ENCODE measurements around the gene PPP2CA.

Gene PPP2CA

GRCh38 chr5:134184155-134185135 lies 41.4 kb downstream of the PPP2CA start:
- TF ChIP-seq, protein P1, sequence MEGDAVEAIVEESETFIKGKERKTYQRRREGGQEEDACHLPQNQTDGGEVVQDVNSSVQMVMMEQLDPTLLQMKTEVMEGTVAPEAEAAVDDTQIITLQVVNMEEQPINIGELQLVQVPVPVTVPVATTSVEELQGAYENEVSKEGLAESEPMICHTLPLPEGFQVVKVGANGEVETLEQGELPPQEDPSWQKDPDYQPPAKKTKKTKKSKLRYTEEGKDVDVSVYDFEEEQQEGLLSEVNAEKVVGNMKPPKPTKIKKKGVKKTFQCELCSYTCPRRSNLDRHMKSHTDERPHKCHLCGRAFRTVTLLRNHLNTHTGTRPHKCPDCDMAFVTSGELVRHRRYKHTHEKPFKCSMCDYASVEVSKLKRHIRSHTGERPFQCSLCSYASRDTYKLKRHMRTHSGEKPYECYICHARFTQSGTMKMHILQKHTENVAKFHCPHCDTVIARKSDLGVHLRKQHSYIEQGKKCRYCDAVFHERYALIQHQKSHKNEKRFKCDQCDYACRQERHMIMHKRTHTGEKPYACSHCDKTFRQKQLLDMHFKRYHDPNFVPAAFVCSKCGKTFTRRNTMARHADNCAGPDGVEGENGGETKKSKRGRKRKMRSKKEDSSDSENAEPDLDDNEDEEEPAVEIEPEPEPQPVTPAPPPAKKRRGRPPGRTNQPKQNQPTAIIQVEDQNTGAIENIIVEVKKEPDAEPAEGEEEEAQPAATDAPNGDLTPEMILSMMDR (IDR thresholded peaks at IDR 0.05; ENCODE audit: insufficient read depth, low read depth, low read length, missing control alignments), result peak; percentile 97
- DNase-seq (ENCODE audit: low read depth), result peak; percentile 70
- H3K4me3 ChIP-seq (ENCODE audit: low read length), result no peak overlapping the region

DNA sequence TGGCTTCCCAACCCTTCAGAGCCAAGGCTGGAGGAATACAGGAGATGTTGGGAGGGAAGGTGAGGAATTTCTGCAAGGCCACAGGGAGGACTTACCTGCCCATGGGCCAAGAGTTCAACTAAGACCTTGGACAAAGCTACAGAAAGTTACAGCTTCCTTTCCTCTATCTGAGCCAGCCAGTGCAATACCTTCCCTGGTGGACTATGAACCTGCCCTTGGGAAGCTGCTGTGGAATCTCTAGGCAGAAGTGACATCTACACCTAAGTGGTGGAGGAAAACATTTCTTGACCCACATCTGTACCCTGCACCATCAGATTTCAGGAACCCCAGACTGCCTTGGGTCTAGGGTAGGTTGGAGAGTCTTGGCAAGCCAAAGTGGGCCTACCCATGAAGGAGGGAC lies 42.4 kb downstream of the PPP2CA start:
- TF ChIP-seq, protein P1 (IDR thresholded peaks at IDR 0.05; ENCODE audit: insufficient read depth, low read depth, low read length, missing control alignments), result no peak
- H3K4me3 ChIP-seq (ENCODE audit: low read length), result no peak overlapping the region
- DNase-seq (ENCODE audit: low read depth), result no peak

DNA sequence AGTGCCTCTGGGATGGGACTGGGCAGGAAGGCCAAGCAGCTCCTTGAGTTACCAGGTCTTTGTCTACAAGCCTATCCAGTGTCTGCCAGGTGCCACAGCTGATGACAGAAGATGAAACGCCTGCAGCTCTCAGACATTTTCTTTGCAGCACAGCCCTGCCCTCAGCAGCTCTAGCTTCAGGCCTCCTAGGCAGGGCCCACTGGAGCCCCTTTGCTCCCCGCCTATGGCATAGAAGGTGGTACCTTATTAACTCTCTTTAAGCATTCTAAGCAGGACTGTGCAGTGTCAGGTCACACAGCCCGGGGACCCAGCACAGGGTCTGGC lies 47.8 kb downstream of the PPP2CA start:
- TF ChIP-seq, protein P1 (IDR thresholded peaks at IDR 0.05; ENCODE audit: insufficient read depth, low read depth, low read length, missing control alignments), result no peak
- no peak for DNase-seq (ENCODE audit: low read depth)
- no peak overlapping the region for H3K4me3 ChIP-seq (ENCODE audit: low read length)

DNA sequence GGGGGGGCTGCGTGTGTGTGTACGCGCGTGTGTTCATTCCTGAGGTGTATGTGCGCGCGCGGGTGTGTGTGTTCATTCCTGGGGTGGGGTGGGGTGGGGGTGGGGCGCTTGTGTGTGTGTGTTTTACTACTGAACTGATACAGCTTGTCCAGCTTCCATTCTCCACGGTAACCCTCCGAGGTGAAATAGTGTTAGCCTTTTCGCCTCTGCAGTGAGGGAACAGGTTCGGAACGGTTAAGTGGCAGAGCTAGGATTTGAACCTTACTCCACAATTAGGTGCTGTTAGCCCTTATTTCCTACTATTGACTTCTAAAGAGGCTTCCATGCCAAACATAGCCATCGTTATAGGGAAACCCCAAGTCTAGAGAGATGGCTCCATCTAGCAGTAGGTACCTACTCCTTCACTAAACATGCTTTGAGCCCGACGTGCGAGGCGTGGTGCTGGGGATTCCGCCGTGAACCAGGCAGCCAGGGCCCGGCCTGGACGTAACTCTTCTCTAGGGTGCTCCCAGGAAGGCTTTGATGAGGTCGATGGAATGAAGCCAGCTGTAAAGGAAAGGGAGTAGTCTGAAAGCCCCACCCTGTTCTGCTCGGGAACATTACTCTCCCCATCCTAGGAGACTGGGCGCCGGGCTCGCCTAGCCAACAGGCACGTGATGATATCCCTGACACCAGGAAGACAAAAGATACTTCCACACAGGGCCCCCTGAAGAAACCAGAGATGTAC lies 48.3 kb downstream of the PPP2CA start:
- DNase-seq (ENCODE audit: low read depth), result peak; percentile 83
- peak overlapping the region; percentile 84 for H3K4me3 ChIP-seq (ENCODE audit: low read length)
- TF ChIP-seq, protein P1 (IDR thresholded peaks at IDR 0.05; ENCODE audit: insufficient read depth, low read depth, low read length, missing control alignments), result no peak

- TF ChIP-seq, protein P1 (IDR thresholded peaks at IDR 0.05; ENCODE audit: insufficient read depth, low read depth, low read length, missing control alignments), result no peak
- peak; percentile 79 for DNase-seq (ENCODE audit: low read depth)
- peak within 1 kb of the TSS; percentile 84 for H3K4me3 ChIP-seq (ENCODE audit: low read length)
Measured at GRCh38 chr5:134176511-134177368, 49.1 kb downstream of the PPP2CA start, which contains the start of gene SKP1. Gene SKP1 (minus strand): TSS chr5:134176950. CDS start chr5:134174022, 2,928 bp downstream.

DNA sequence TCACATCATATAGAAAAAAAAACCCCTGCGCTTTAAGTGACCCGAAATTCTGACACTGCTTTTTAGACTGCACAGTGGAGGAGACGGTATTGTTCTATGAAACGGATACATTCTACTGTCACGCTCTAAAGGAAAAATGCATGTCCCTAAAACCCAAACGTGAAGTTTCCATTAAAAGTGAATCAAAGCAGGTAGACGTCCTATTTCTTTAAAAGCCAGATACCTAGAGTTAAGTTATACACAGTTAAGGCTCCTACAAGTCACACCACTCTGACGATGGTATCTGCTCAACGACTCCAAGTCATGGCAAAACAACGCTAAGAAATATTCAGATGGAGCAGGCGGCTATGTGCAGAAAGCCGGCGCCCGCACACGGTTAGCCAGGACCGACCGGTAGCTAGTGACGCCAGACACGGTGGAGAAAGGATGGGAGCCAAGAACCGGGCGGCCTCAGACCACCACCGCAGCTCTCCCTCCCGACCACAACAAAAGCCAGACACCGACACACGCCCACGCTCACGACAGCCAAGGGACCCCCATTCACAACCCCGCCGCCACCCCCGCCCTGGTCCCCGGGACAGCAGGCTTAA lies 49.9 kb downstream of the PPP2CA start:
- TF ChIP-seq, protein P1 (IDR thresholded peaks at IDR 0.05; ENCODE audit: insufficient read depth, low read depth, low read length, missing control alignments), result no peak
- peak overlapping the region; percentile 84 for H3K4me3 ChIP-seq (ENCODE audit: low read length)
- peak; percentile 44 for DNase-seq (ENCODE audit: low read depth)
